Measurements from ENCODE around the gene SYTL5. TPM values are rescaled to one million over a fixed set of nuclear protein-coding genes. Genes with fewer than 3 reads are reported as not detected.

The SYTL5 gene
- total RNA-seq, 5 donors from 2014 or later (not counting 1 experiment from before 2014, with no cell fraction given): 0.06 TPM; not detected in 4

DNA sequence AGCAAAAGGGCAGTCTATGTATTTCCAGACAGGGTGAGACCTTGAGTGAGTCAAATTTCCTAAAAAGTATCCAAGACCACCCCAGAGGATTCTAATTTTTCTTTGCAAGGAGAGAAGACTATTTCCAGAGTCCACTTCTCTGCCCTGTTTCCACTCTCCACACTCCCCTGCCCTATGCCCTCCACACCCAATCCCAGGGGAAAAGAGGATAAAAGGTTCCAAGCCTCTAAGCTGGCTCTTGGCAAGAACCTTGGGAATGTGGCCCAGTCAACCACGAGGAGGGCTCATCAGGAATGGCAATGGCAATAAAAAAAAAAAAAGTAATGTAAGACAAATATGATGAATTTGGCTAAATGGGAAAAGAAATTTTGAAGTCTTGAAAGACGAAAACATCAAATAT lies 148.5 kb downstream of the SYTL5 start:
- Histone ChIP-seq H3K36me3 (ENCODE audit: control insufficient read depth in 2 of 2, extremely low read depth in 1 of 2, insufficient read depth in 1 of 2, low read length in 1 of 2) (no peaks in the 10 kb centered on the region), H3K9me3 (no peaks in the 10 kb centered on the region), H3K27ac (ENCODE audit: low read length) (no peak overlapping the region), H3K4me1 (ENCODE audit: control insufficient read depth in 1 of 2, extremely low read depth in 1 of 2, insufficient read depth in 2 of 2, low read length in 2 of 2) (no peaks in the 10 kb centered on the region), H3K4me3 (ENCODE audit: control insufficient read depth in 1 of 2, extremely low read depth in 1 of 2, low read length in 1 of 2) (no peak overlapping the region), H3K27me3 (replicated peaks in 1 of 2; ENCODE audit: control insufficient read depth in 2 of 2, extremely low read depth in 1 of 2, insufficient read depth in 2 of 2, low read length in 1 of 2) (no peaks in the 10 kb centered on the region)
- no peak overlapping the region for H3K4me3 Mint-ChIP-seq
- POLR2A ChIA-PET: no interaction called here
- no peaks in the 10 kb centered on the region for H3K4me1 Mint-ChIP-seq
- no CpG with 5 or more reads among the region's 2 CpGs for WGBS (ENCODE audit: insufficient coverage)
- H3K27ac Mint-ChIP-seq: no peak overlapping the region
- no peaks in the 10 kb centered on the region for H3K9me3 Mint-ChIP-seq
- no peak for ATAC-seq (replicated peaks in 1 of 4)
- H3K27me3 Mint-ChIP-seq: peaks cover 9 to 38% of the 10 kb centered on the region in 2 donors
- H3K36me3 Mint-ChIP-seq: no peaks in the 10 kb centered on the region
- DNase-seq: no peak
- CTCF ChIA-PET: no interaction called here

DNA sequence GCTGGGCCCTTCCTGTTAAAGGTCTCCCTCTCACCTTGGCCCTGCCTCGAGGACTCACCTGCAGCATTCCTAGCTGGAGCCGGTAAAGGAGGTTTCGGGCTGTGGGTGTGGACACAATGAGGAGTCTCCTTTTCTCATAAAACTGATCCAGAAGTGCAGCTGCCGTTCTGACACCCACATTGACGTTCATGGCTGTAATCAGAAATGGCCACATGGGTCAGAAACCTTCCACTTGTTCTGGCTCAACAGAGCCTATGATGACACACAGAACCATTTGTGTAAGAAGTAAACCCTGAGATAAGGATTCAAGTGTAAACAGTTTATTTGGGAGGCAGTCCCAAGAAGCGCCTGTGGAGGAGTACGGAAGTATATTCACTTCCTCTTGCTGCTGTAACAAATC lies 150.5 kb downstream of the SYTL5 start:
- ChIA-PET POLR2A (no interaction called here), CTCF (no interaction called here)
- DNase-seq (no peak), ATAC-seq (replicated peaks in 1 of 4) (no peak)
- Histone ChIP-seq H3K4me3 (ENCODE audit: control insufficient read depth in 1 of 2, extremely low read depth in 1 of 2, low read length in 1 of 2) (no peak overlapping the region), H3K27me3 (replicated peaks in 1 of 2; ENCODE audit: control insufficient read depth in 2 of 2, extremely low read depth in 1 of 2, insufficient read depth in 2 of 2, low read length in 1 of 2) (no peaks in the 10 kb centered on the region), H3K4me1 (ENCODE audit: control insufficient read depth in 1 of 2, extremely low read depth in 1 of 2, insufficient read depth in 2 of 2, low read length in 2 of 2) (no peaks in the 10 kb centered on the region), H3K36me3 (ENCODE audit: control insufficient read depth in 2 of 2, extremely low read depth in 1 of 2, insufficient read depth in 1 of 2, low read length in 1 of 2) (no peaks in the 10 kb centered on the region), H3K9me3 (no peaks in the 10 kb centered on the region), H3K27ac (ENCODE audit: low read length) (no peak overlapping the region)
- Mint-ChIP-seq H3K9me3 (no peaks in the 10 kb centered on the region), H3K4me1 (no peaks in the 10 kb centered on the region), H3K27me3 (peaks cover 7 to 32% of the 10 kb centered on the region in 2 donors), H3K36me3 (no peaks in the 10 kb centered on the region), H3K4me3 (no peak overlapping the region), H3K27ac (no peak overlapping the region)
- no CpG with 5 or more reads among the region's 7 CpGs for WGBS (ENCODE audit: insufficient coverage)

DNA sequence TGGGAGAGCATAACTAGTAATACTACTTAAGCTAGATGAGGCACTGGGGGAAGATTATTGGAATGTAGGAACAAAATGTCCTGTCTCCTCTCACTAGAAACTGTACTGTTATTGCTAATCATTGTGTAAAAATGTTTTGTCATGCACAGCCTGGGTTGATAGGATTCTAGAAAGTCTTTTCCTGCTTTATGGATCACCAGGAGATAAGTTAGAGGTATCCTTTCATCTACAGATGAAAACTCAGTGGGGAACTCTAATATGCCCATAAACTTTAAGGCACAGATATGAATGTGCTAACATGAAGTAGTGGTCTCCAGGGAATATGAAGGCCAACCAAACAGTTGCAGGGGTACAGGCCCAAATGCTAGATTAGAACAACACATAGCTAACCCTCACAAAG lies 156.8 kb downstream of the SYTL5 start:
- H3K36me3 Mint-ChIP-seq: no peaks in the 10 kb centered on the region
- H3K4me1 ChIP-seq (ENCODE audit: control insufficient read depth in 1 of 2, extremely low read depth in 1 of 2, insufficient read depth in 2 of 2, low read length in 2 of 2): no peaks in the 10 kb centered on the region
- H3K9me3 Mint-ChIP-seq: no peaks in the 10 kb centered on the region
- DNase-seq (no peak), ATAC-seq (replicated peaks in 1 of 4) (no peak)
- H3K27me3 ChIP-seq (replicated peaks in 1 of 2; ENCODE audit: control insufficient read depth in 2 of 2, extremely low read depth in 1 of 2, insufficient read depth in 2 of 2, low read length in 1 of 2): no peaks in the 10 kb centered on the region
- H3K27ac ChIP-seq (ENCODE audit: low read length): no peak overlapping the region
- no peak overlapping the region for H3K27ac Mint-ChIP-seq
- CTCF ChIA-PET: interaction anchor here (0.6 to 1.0 kb wide), 2 partner anchors 68 to 83 kb away, joined by 3 read pairs; no protein-coding TSS in a partner anchor
- no peak overlapping the region for H3K4me3 Mint-ChIP-seq
- no peaks in the 10 kb centered on the region for H3K4me1 Mint-ChIP-seq
- H3K9me3 ChIP-seq: no peaks in the 10 kb centered on the region
- no peaks in the 10 kb centered on the region for H3K36me3 ChIP-seq (ENCODE audit: control insufficient read depth in 2 of 2, extremely low read depth in 1 of 2, insufficient read depth in 1 of 2, low read length in 1 of 2)
- no peak overlapping the region for H3K4me3 ChIP-seq (ENCODE audit: control insufficient read depth in 1 of 2, extremely low read depth in 1 of 2, low read length in 1 of 2)
- peaks cover 0 to 28% of the 10 kb centered on the region in 2 donors for H3K27me3 Mint-ChIP-seq
- POLR2A ChIA-PET: no interaction called here

DNA sequence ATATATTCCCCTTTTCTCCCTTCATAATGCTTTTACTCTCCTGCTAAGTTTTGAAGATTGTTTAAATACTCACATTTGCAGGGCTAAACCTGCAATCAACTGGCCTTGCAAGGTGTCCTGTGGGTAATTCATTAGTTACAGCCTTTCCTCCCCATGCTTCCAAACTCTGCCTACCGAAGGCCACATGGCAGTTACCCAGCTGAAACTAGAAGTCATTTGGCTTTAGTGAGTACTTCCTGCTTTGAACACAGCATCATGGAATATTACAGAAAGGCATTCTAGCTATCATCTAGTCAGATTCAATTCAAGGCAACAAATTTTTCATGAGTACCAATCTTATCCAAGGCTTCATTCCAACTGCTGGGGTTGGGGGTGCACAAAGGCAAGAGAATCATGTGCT lies 158.7 kb downstream of the SYTL5 start:
- ChIA-PET POLR2A (interaction anchor here in 1 of 2 donors (0.7 kb wide), 1 partner anchor 417 kb away, joined by 3 read pairs; no protein-coding TSS in a partner anchor), CTCF (interaction anchor here in 1 of 2 donors (2.0 kb wide), 1 partner anchor 10 kb away, joined by 5 read pairs; no protein-coding TSS in a partner anchor)
- Histone ChIP-seq H3K36me3 (ENCODE audit: control insufficient read depth in 2 of 2, extremely low read depth in 1 of 2, insufficient read depth in 1 of 2, low read length in 1 of 2) (no peaks in the 10 kb centered on the region), H3K27me3 (replicated peaks in 1 of 2; ENCODE audit: control insufficient read depth in 2 of 2, extremely low read depth in 1 of 2, insufficient read depth in 2 of 2, low read length in 1 of 2) (no peaks in the 10 kb centered on the region), H3K4me1 (ENCODE audit: control insufficient read depth in 1 of 2, extremely low read depth in 1 of 2, insufficient read depth in 2 of 2, low read length in 2 of 2) (no peaks in the 10 kb centered on the region), H3K27ac (ENCODE audit: low read length) (no peak overlapping the region), H3K4me3 (ENCODE audit: control insufficient read depth in 1 of 2, extremely low read depth in 1 of 2, low read length in 1 of 2) (no peak overlapping the region), H3K9me3 (no peaks in the 10 kb centered on the region)
- peaks cover 0 to 21% of the 10 kb centered on the region in 2 donors for H3K27me3 Mint-ChIP-seq
- no CpG with 5 or more reads among the region's 1 CpG for WGBS (ENCODE audit: insufficient coverage)
- H3K4me3 Mint-ChIP-seq: no peak overlapping the region
- ATAC-seq (replicated peaks in 1 of 4) (no peak), DNase-seq (no peak)
- H3K27ac Mint-ChIP-seq: no peak overlapping the region
- H3K36me3 Mint-ChIP-seq: no peaks in the 10 kb centered on the region
- H3K9me3 Mint-ChIP-seq: no peaks in the 10 kb centered on the region
- H3K4me1 Mint-ChIP-seq: no peaks in the 10 kb centered on the region

DNA sequence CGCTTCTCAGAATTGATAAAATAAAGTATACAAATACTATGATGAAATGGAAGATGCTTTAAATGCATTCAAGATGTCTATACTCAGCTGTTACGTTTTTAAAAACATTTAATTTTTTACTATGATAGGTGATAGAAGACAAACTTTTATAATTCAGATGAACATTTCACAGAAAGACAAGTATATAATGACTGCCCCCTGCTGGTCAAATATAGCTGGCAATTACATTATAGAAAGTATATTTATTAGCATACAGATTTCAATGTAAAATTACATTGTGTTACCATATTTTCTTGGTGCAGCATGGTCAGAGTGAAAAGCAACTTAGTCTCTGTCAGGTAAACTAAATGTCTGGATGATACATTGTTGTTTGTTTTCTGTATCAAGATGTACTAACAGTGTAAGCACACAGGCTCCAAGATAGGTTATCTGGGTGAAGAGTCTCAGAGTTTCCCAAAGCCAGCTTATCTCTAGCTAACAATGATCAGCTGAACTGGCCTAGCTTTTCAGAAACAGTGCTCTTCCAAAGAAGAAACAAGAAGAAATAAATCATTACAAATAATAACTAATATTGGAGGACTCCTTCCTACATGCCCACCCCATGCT lies 160.2 kb downstream of the SYTL5 start:
- peaks cover 0 to 23% of the 10 kb centered on the region in 2 donors for H3K27me3 Mint-ChIP-seq
- no peaks in the 10 kb centered on the region for H3K9me3 ChIP-seq
- H3K27me3 ChIP-seq (replicated peaks in 1 of 2; ENCODE audit: control insufficient read depth in 2 of 2, extremely low read depth in 1 of 2, insufficient read depth in 2 of 2, low read length in 1 of 2): no peaks in the 10 kb centered on the region
- no peaks in the 10 kb centered on the region for H3K36me3 Mint-ChIP-seq
- WGBS (ENCODE audit: insufficient coverage): no CpG with 5 or more reads among the region's 2 CpGs
- no peak for ATAC-seq (replicated peaks in 1 of 4)
- no peaks in the 10 kb centered on the region for H3K9me3 Mint-ChIP-seq
- ChIA-PET POLR2A (no interaction called here), CTCF (interaction anchor here (0.6 to 2.4 kb wide), 6 partner anchors 9 to 422 kb away, joined by 3 to 11 read pairs (median 4); no protein-coding TSS in a partner anchor)
- H3K4me1 ChIP-seq (ENCODE audit: control insufficient read depth in 1 of 2, extremely low read depth in 1 of 2, insufficient read depth in 2 of 2, low read length in 2 of 2): no peaks in the 10 kb centered on the region
- no peak overlapping the region for H3K27ac Mint-ChIP-seq
- DNase-seq: peak in 4 of 35 experiments; percentile 1 to 40 (median 5)
- H3K4me3 ChIP-seq (ENCODE audit: control insufficient read depth in 1 of 2, extremely low read depth in 1 of 2, low read length in 1 of 2): no peak overlapping the region
- H3K27ac ChIP-seq (ENCODE audit: low read length): no peak overlapping the region
- no peak overlapping the region for H3K4me3 Mint-ChIP-seq
- H3K36me3 ChIP-seq (ENCODE audit: control insufficient read depth in 2 of 2, extremely low read depth in 1 of 2, insufficient read depth in 1 of 2, low read length in 1 of 2): no peaks in the 10 kb centered on the region
- no peaks in the 10 kb centered on the region for H3K4me1 Mint-ChIP-seq

DNA sequence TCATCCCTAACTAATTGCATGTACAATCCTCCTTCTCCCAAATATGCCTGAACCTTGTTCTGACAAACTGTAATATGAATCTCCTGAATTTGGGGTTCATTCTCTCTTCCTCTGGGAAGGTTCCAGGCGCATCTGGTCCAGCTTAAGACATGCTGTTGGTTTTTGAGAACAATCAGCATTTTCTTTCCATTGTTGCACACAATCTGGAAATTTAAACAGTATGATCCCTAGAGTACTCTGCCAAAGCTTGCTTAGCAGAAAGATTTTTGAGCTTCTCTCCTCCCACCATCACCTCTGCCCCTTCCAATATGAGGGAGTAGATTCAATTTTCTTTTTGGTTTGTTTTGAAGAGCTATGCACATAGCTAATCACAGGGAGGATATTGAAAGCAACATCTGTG lies 164.2 kb downstream of the SYTL5 start:
- no peak overlapping the region for H3K4me3 Mint-ChIP-seq
- ATAC-seq (replicated peaks in 1 of 4): no peak
- no peaks in the 10 kb centered on the region for H3K4me1 Mint-ChIP-seq
- ChIA-PET POLR2A (no interaction called here), CTCF (interaction anchor here in 1 of 2 donors (0.7 kb wide), 1 partner anchor 802 kb away, joined by 3 read pairs; no protein-coding TSS in a partner anchor)
- H3K4me3 ChIP-seq (ENCODE audit: control insufficient read depth in 1 of 2, extremely low read depth in 1 of 2, low read length in 1 of 2): no peak overlapping the region
- no peak overlapping the region for H3K27ac Mint-ChIP-seq
- H3K27me3 ChIP-seq (replicated peaks in 1 of 2; ENCODE audit: control insufficient read depth in 2 of 2, extremely low read depth in 1 of 2, insufficient read depth in 2 of 2, low read length in 1 of 2): no peaks in the 10 kb centered on the region
- WGBS (ENCODE audit: insufficient coverage): no CpG with 5 or more reads among the region's 1 CpG
- no peak for DNase-seq
- no peaks in the 10 kb centered on the region for H3K36me3 Mint-ChIP-seq
- H3K9me3 Mint-ChIP-seq: no peaks in the 10 kb centered on the region
- peaks cover 2 to 13% of the 10 kb centered on the region in 2 donors for H3K27me3 Mint-ChIP-seq
- H3K4me1 ChIP-seq (ENCODE audit: control insufficient read depth in 1 of 2, extremely low read depth in 1 of 2, insufficient read depth in 2 of 2, low read length in 2 of 2): no peaks in the 10 kb centered on the region
- no peaks in the 10 kb centered on the region for H3K9me3 ChIP-seq
- H3K36me3 ChIP-seq (ENCODE audit: control insufficient read depth in 2 of 2, extremely low read depth in 1 of 2, insufficient read depth in 1 of 2, low read length in 1 of 2): no peaks in the 10 kb centered on the region
- H3K27ac ChIP-seq (ENCODE audit: low read length): no peak overlapping the region
